ENCODE results near the gene MYO18A.

DNA sequence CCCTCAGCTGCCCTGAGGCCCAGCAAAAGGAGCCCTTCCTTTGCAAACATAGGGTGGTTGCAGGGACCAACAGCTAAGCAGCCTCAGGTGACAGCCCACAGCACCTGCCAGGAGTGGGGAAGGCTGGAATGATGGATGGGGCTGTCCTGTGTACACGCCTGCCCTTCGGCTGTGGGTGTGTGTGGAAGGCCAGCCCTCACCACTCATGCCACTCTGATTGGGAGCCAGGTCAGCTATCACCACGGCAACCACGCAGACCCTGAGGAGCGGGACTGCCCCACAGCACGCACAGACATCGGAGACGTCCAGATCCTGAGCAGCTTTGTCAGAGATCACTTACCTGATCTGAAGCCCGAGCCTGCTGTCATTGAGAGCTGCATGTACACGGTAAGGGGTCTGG lies 125.4 kb downstream of the MYO18A start:
- TF ChIP-seq EZH2 (IDR thresholded peaks at IDR 0.05; ENCODE audit: insufficient read depth, poor library complexity, severe bottlenecking) (no peak), EZH2phosphoT487 (IDR thresholded peaks at IDR 0.05; ENCODE audit: insufficient read depth, low read depth) (no peak)
